Epidermal melanocyte (primary cell): ENCODE measurements around the gene HDAC4.
A peak's percentile ranks its signal among the peaks of the same experiment; 100 is the strongest.

Source experiments
- DNase-seq: peaks from one replicate; pipeline ENCODE4 v3.0.0; 2011; ENCODE audit warnings: low spot score; ENCODE audit not compliant: insufficient read length

The HDAC4 gene

DNA sequence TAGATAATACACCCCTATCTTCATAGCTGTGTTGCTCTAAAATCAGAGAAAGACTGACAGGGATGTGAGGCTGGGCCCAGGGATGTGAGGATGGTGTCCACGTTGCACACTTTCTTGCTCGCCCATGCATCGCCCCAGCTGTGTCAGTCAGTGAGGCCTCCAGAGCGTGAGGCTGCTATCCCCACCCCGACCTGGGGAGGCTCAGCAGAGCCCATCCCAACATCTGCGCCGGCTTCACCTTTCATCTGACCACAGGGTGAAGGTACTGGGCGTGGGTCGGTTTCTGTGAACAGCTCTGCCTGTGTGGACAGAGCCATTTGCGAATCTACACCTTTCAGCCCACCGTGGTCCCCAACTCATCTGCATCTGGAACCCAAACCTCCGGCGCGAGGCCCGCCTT, 255.7 kb downstream of the HDAC4 start:
- DNase-seq = no peak

DNA sequence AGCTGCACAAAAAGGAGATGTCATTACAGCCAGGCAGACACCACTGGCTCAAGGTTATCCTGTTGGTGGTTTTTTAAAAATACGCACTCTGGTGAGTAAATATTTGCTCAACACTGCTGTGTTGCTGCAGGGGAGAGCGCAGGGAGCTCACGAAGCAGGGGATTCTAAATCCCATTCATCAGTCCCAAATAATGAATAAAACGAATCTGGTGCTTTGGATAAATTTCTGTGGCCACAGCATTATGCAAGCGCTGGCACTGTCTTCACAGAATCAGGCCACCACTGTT, 256.2 kb downstream of the HDAC4 start:
- no peak for DNase-seq

DNA sequence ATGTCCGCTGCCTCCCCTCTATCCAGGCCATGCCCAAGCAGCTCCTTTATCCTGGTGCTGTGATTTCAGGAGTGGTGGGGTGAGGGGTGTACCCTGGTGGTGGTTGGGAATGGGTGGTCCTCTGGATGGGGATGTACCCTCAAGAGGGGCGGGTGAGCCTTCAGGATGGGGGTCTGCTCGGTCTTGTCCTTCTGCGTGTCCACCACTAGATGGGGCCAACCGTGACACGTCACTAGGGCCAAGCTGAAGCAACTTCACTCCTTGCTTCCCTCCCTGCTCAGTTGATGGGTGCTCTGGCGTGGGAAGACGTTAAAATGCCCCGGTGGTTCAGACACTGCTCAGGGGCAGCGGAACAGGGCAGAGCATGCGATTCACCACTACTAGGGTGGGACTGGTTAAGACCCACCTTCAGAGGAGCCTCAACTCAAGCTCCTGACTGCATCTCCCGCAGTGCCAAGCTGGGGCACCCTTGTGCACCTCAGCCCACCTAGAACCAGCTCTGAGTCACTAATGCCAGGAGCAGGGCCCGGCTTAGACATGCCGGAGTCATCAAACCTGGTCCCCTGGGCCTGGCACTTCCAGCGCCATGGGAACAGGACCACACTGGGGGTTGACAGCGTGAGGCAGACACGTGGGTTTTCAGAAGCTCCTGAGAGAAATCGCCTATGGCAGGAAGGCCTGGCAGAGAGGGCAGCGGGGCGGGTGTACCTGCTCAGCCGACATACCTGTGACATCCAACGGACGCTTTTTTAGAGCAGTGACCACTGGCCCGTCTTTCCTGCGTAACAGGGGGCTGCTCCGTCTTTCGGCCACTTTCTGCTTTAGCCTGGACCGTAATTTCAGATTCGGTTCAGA, 256.7 kb downstream of the HDAC4 start:
- peak; percentile 57 for DNase-seq

DNA sequence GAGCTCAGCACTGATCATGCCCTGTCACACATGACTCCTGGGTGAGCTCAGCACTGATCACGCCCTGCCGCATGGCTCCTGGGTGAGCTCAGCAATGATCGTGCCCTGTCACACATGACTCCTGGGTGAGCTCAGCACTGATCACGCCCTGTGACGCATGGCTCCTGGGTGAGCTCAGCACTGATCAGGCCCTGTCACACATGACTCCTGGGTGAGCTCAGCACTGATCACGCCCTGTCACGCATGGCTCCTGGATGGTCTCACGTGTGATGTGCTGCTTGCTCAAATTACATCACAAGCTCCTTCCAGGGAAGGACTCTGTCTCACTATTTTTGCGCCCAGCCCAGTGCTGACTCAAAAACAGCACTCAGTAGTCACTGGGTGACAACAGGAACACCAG, 258.0 kb downstream of the HDAC4 start:
- no peak for DNase-seq

DNA sequence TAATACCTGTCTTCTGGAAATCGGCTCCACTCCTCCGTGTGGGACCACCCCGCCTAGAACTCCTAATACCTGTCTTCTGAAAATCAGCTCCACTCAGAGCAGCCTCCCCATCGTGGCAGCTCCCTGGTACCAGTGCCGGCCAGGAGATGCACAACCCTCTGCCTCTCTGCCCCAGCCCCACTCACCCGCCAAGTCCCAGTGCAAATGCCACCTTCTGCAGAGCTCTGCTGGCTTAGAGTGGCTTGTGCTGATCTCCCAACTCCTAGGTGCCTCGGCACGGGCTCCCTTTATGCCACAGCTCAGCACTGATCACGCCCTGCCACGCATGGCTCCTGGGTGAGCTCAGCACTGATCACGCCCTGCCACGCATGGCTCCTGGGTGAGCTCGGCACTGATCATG, 258.5 kb downstream of the HDAC4 start:
- DNase-seq = no peak

DNA sequence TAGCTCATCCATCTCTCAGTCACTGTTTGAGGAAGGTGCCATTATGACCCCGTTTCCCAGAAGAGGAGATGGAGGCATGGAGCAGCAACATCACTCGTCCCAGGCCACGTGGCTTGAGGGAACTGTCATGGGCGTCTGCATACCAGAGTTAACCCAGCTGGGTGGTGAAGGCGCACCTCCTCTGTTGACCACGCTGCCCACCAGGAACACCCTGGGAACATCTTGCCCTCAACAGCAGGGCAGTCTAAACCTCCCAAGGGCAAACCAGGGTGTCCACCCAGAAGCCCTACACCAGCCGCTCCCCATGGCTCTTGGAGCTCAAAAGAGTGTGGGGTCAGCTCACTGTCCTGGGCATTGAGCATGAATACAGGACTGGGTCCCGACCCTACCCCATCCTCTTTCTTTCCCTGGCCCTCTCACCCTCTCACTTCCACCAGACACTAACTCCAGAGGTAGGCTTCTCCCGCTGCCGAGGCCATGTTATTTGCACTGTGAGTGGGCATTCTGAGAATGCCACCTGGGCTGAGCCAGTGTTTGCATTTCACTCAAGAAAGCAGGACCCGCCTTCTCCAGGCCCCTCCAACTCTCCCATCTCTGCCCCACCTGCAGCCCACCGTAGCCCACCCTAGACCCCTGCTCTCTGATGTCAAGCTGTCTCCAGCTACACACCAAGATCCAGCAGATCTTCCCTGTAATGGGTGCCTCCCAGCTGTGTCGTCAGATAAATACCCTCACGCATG, 259.6 kb downstream of the HDAC4 start:
- DNase-seq = no peak

DNA sequence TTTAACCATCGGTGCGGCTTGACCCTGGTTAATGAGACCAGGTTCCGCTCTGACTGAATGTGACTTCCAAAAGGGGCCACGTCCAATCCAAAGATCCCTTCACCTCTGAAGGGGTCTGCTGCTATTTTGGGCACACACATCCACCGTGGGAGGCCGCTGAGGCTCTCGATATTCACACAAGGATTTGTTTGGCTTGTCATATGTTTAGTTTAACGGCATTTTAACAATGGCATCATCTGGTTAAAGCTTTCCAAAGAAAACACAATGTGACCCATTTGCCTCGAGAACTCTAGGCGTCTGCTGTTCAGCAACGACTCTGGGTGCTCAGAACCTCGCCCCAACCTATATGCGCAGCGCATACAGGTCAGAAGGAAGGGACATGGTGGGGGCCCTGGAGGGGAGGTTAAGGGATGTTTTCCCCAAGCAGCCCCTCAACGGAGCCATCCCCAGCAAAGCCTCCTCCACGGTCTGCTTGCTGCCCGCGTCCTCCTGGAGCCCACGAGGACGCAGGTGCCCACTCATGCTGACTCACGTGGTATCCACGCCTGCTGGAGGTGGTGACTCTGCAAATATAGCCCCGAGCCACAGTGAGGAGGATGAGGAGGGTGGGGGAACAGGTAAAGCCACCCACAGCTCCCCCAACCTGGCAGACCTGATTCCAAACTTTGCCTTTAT, 260.3 kb downstream of the HDAC4 start:
- no peak for DNase-seq

- no peak for DNase-seq
Measured at GRCh38 chr2:239139566-239139965, 261.3 kb downstream of the HDAC4 start.

DNA sequence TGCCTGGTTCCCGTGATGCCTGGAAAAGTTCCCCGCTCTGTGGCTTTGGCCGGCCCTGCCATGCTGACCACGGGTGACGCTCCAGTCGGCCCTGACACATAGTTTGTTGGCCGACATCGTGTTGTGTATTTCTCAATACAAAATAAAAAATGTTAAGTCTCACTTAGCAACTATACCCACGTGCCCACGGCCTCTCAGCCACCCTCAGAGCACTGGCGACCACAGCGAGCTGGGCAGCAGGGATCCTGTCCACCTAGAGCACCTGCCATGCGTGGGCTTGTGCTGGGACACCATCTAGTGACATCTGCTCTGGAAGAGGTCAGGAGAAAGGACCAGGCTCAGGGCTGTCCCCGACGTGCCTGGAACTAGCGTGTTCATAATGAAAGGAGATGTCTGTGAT, 261.7 kb downstream of the HDAC4 start:
- no peak for DNase-seq

DNA sequence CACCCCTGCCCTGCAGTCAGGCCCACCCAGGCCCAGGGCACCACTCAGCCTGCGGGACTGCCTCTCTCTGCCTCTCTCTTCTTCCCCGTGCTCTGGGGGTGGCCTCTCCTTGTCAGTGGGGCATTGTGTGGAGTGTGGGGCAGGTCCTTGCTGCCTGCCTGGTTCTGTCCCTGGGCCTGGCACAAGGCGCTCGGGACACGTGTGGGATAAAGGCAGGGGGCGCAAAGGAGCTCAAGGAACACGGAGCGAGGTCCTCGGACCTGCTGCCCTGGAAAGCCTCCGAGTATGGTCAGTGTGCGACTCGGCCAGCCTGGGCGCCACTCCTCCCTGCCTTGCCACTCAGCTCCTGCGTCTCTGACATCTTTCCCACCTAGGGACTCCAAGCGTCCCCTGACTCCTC, 262.2 kb downstream of the HDAC4 start:
- no peak for DNase-seq

GRCh38 chr2:239137898-239138283, 262.9 kb downstream of the HDAC4 start:
- DNase-seq = no peak

DNA sequence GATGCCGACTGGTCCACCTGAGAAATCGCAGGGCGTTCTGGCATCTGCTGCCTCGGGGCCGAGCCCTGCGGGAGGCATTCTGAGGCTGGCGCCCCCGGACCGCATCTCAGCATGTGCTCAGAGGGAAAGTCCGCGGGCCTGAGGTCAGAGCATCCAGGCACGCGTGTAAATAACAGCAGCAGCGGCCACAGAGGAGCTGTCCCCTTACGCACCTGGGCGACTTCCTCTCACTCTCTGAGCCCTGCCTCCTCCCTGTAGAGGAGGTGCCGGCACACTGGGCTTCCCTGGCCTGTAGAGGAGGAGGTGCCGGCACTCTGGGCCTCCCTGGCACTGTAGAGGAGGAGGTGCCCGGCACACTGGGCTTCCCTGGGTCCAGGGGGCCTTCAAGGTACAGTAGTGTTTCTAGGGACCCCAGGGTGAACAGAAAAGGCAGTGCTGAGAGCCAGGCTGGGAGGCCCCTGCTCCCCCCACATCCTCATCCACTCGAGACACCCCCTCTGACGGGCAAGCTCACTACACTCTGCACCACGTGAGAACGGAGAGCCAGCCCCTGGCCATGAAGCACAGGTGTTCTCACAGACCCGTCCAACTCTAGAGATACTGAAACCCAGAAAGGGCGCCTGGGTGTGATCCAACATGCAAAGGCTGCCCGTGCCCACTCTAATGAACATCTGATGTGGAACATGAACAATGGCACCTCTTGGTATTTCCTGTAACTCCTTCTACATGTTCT, 263.5 kb downstream of the HDAC4 start:
- no peak for DNase-seq

DNA sequence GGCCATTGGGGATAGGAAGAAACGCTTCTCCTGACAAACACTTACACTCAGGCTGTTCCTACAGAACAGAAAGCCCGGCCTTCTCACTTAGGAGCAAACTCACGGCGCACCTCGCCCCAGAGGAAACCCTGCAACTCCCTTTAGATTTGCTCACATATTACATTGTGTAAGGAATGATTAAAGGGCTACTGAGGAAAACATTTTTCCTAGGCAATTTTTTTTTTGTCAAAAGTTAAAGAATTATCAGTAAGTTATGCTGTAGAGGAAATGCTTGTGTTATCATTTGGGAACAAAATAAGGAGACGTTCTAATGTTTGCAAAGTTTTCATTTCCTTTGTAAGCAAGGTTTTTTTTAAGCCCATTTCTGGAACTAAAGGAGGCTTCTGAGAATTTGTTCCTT, 264.1 kb downstream of the HDAC4 start:
- no peak for DNase-seq

DNA sequence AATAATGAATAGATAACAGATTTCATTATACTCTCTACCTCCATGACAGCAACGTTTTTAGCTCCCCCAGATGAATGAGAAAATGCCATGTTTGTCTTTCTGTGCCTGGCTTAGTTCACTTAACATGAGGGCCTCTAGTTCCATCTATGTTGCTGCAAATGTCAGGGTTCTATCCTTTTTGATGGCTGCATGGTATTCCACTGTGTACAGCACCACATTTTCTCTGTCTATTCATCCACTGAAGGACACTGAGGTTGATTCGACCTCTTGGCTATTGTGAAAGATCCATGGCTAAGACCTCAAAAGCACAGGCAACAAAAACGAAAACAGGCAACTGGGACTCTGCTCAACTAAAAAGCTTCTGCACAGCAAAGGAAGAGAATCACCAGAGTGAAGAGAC, 264.6 kb downstream of the HDAC4 start:
- DNase-seq = no peak

GRCh38 chr2:239135531-239135930, 265.3 kb downstream of the HDAC4 start:
- DNase-seq = no peak

DNA sequence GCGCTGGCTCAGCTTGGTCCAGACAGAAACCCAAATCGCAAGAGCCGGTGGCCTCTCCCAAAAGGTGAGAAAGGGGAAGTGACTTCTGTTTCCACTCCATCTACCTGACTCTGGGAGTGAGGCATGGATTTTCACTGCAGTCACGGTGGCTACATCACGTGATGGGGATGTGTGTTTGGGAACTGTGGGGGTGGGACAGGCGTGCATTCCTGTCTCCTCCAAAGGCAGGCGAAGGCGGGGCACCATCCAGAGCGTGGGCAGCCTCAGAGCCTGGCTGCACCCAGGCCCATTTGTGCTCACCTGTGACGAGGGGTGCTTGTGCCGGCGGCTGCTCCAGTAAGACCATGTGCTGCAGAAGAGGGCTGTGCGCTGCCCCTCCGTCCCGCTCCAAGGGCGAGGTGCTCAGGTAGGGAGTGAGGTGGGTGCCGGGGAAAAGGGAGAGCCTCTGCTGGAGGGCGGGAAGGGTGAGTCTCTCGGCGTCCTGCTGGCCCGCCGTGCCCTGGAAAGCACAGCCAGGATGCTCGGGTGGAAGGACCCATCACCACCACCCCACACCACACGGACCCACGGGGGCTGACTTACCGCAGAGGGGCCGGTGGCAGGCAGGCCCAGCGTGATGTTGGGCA, 266.8 kb downstream of the HDAC4 start:
- DNase-seq = no peak

DNA sequence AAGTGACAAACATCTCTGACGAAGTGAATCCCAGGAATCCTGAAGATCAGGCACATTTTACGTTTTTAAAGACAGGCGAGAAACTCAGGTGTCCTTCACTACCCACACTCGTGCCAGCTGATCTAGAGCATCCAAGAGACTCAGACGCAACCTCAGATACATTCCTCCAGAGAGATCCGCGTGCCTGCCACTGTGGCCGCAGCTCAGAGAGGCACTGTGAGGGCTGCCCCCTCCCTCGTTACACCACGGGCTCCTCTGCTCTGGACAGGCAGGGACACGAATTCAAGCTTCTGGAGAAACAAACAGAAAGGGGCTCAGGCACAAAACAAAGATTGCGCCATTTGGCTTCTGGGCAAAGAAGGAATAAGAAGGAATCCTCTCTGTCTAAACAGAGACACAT, 268.0 kb downstream of the HDAC4 start:
- DNase-seq = no peak

- no peak for DNase-seq
Measured at GRCh38 chr2:239132156-239132709, 268.6 kb downstream of the HDAC4 start.

DNA sequence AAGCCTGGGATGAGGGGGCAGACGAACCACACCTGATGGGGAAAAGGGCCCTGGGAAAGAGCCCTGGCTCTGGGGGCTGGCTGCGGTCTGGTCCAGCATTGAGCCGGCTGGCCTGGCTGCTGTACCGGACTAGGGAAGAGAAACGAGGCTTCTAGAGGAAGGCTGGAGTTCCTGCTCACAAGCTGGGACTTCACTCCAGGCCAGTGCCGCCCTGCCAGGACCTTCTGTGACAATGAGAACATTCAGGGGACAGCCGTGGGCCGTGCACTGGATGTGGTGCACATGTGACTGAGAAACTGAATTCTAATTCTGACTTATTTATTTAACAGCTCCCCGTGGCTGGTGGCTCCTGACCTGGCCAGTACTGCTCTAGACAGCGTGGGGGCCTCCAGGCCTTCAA, 269.3 kb downstream of the HDAC4 start:
- no peak for DNase-seq

GRCh38 chr2:239130786-239131325, 270.0 kb downstream of the HDAC4 start:
- DNase-seq = no peak

DNA sequence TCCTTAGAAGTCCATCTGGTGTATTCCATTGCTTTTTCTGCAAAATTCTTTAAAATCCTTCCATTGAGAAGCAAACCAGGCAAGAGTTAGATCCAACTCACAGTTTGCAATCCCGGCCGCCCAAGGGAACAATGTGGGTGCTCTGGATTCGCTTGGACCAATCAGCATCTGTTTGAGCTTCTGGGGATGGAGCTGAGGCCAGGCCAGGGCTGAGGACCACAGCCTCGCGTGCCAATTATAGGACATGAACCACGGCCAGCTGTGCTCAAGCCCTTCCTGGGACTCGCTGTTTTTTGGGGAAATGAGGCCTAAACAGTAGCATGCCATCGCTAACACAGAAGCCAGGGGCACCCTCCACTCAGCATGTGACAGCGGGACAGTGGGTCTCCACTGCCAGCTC, 270.8 kb downstream of the HDAC4 start:
- DNase-seq = no peak
